GM12892 (cell line): ENCODE results near the gene APOB.

Source experiments
- POLR2AphosphoS5 ChIP-seq: IDR thresholded peaks from 2 replicates; pipeline ENCODE4 v1.6.1; 2011; ENCODE audit warnings: low read depth, low read length, control low read depth
- TAF1 ChIP-seq: IDR thresholded peaks from 2 replicates; pipeline ENCODE4 v1.6.1; 2011; ENCODE audit warnings: low read depth, mild to moderate bottlenecking, control low read depth, low read length, borderline replicate concordance

- no peak for TF ChIP-seq POLR2AphosphoS5
- TF ChIP-seq TAF1: no peak
Observed at GRCh38 chr2:20990442-20991430, 53.1 kb downstream of the APOB start.
